Subcutaneous abdominal adipose tissue (tissue), 5 donors: ENCODE measurements around the gene GSE1.

Experiments
- H3K27ac ChIP-seq: one replicate; pipeline ENCODE4 v1.7.0; 2013; ENCODE audit warnings: low read depth, mild to moderate bottlenecking, inconsistent platforms, low read length, moderate library complexity
- H3K27me3 ChIP-seq, 5 donors: one replicate each; pipeline ENCODE4 v1.7.0; 2013; ENCODE audit warnings: low read length in 5 of 5, inconsistent platforms in 1 of 5; ENCODE audit not compliant: control insufficient read depth in 5 of 5, insufficient read depth in 4 of 5
- H3K36me3 ChIP-seq, 5 donors: one replicate each; pipeline ENCODE4 v1.7.0; 2013; ENCODE audit warnings: low read length in 5 of 5; ENCODE audit not compliant: control insufficient read depth in 5 of 5, insufficient read depth in 5 of 5
- H3K4me1 ChIP-seq, 5 donors: one replicate each; pipeline ENCODE4 v1.7.0; 2013; ENCODE audit warnings: low read length in 5 of 5, mild to moderate bottlenecking in 3 of 5, moderate library complexity in 1 of 5; ENCODE audit not compliant: control insufficient read depth in 5 of 5, insufficient read depth in 5 of 5
- H3K4me3 ChIP-seq, 5 donors: one replicate each; pipeline ENCODE4 v1.7.0; 2013; ENCODE audit warnings: low read length in 5 of 5, low read depth in 1 of 5
- H3K9ac ChIP-seq, 5 donors: one replicate each; pipeline ENCODE4 v1.7.0; 2013; ENCODE audit warnings: low read length in 5 of 5, mild to moderate bottlenecking in 4 of 5, moderate library complexity in 3 of 5
- H3K9me3 ChIP-seq, 5 donors: one replicate each; pipeline ENCODE4 v1.7.0; 2013; ENCODE audit warnings: low read length in 5 of 5; ENCODE audit not compliant: control insufficient read depth in 5 of 5
- donor health status: healthy.
- donor health status: healthy.
- donor health status: healthy.
- donor health status: healthy.
- donor health status: healthy.

The GSE1 gene

GRCh38 chr16:85724126-85724879 is 111.2 kb downstream of the GSE1 start:
- no peak overlapping the region for H3K4me3 ChIP-seq
- H3K27ac ChIP-seq: no peak overlapping the region

GRCh38 chr16:85724936-85725335 is 111.8 kb downstream of the GSE1 start:
- H3K9ac ChIP-seq: no peak overlapping the region
- peaks cover 0 to 2% (median 0%) of the 10 kb centered on the region in 5 donors for H3K4me1 ChIP-seq
- no peak overlapping the region for H3K4me3 ChIP-seq
- H3K36me3 ChIP-seq: peaks cover 0 to 3% (median 0%) of the 10 kb centered on the region in 5 donors
- H3K27me3 ChIP-seq: peaks cover 0 to 4% (median 0%) of the 10 kb centered on the region in 5 donors
- H3K27ac ChIP-seq: no peak overlapping the region
- no peaks in the 10 kb centered on the region for H3K9me3 ChIP-seq

More at GRCh38 chr16:85724126-85724879, 111.2 kb downstream of the GSE1 start:
- H3K4me1 ChIP-seq: no peaks in the 10 kb centered on the region
- peaks cover 0 to 4% (median 0%) of the 10 kb centered on the region in 5 donors for H3K27me3 ChIP-seq
- no peaks in the 10 kb centered on the region for H3K9me3 ChIP-seq
- H3K36me3 ChIP-seq: peaks cover 0 to 3% (median 0%) of the 10 kb centered on the region in 5 donors
- no peak overlapping the region for H3K9ac ChIP-seq
